Measurements from ENCODE around the gene HINT3.
"Not testable (repeated sequence)": the region's sequence is repeated elsewhere in the genome, so short reads cannot be mapped to it uniquely, and the experiment has no call there.

DNA sequence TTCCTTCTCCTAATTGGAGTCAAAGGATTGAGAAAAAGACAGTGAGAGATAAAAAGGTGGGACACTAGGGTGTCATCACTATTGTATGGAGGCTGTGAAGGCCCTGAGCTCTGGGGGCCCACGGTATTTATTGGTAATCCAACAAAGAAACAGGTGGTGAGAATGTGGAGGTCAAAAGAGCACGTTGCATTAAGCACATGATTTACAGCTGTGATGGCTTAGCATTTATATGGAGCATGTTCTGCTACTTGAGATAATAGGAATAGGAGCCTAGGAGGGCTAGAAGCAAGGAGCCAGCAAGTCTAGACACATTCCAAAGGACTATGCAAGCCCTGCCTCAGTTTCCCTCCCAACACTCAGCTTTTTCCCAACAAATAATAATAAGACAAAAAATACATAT lies 44.1 kb upstream of the HINT3 start:
- TF ChIP-seq, protein P1, sequence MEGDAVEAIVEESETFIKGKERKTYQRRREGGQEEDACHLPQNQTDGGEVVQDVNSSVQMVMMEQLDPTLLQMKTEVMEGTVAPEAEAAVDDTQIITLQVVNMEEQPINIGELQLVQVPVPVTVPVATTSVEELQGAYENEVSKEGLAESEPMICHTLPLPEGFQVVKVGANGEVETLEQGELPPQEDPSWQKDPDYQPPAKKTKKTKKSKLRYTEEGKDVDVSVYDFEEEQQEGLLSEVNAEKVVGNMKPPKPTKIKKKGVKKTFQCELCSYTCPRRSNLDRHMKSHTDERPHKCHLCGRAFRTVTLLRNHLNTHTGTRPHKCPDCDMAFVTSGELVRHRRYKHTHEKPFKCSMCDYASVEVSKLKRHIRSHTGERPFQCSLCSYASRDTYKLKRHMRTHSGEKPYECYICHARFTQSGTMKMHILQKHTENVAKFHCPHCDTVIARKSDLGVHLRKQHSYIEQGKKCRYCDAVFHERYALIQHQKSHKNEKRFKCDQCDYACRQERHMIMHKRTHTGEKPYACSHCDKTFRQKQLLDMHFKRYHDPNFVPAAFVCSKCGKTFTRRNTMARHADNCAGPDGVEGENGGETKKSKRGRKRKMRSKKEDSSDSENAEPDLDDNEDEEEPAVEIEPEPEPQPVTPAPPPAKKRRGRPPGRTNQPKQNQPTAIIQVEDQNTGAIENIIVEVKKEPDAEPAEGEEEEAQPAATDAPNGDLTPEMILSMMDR (IDR thresholded peaks at IDR 0.05; ENCODE audit: extremely low read depth in 1 of 2, insufficient read depth in 1 of 2, low read depth in 1 of 2, low read length in 2 of 2) = not testable (repeated sequence)
- TF ChIP-seq POLR2A (IDR thresholded peaks at IDR 0.05; ENCODE audit: low read depth, low read length); FOS (IDR thresholded peaks at IDR 0.05; ENCODE audit: borderline replicate concordance, insufficient read depth, low read length); POLR2AphosphoS5 (IDR thresholded peaks at IDR 0.05; ENCODE audit: insufficient read depth, low read depth, low read length): not testable (repeated sequence)
- TF ChIP-seq, protein P2, sequence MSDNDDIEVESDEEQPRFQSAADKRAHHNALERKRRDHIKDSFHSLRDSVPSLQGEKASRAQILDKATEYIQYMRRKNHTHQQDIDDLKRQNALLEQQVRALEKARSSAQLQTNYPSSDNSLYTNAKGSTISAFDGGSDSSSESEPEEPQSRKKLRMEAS (IDR thresholded peaks at IDR 0.05; ENCODE audit: insufficient read depth, insufficient read length) = not testable (repeated sequence)

Data from endothelial cell of umbilical vein (primary cell).